Activated naive CD4-positive, alpha-beta T cell treated with anti-CD3 and anti-CD28 coated beads, Interleukin-2, amount 50 U/mL, for 72 hours (primary cell): ENCODE results near the gene AFF3. TPM values are rescaled to one million over a fixed set of nuclear protein-coding genes. Genes with fewer than 3 reads are reported as not detected.
"Not testable (repeated sequence)": the region's sequence is repeated elsewhere in the genome, so short reads cannot be mapped to it uniquely, and the experiment has no call there.

Experiments used
- ATAC-seq, 2 donors: fragments of 150-1000 bp; cut with Tn5 transposase; 2 replicates each; pipeline ENCODE4 v1.10.0; 2021; ENCODE audit warnings: mild to moderate bottlenecking in 2 of 2, moderate library complexity in 2 of 2
- DNase-seq, 2 donors: peaks; one replicate each; pipeline ENCODE4 v3.0.0; 2021 to 2022; ENCODE audit warnings: low spot score in 2 of 2
- H3K27ac Mint-ChIP-seq, 2 donors: one replicate each; pipeline ENCODE4 v1.8.0; 2022; ENCODE audit warnings: mild to moderate bottlenecking in 2 of 2, mixed read lengths in 2 of 2
- H3K36me3 Mint-ChIP-seq, 2 donors: one replicate each; pipeline ENCODE4 v1.8.0; 2022; ENCODE audit warnings: mixed read lengths in 2 of 2
- H3K9me3 Mint-ChIP-seq, 2 donors: one replicate each; pipeline ENCODE4 v1.8.0; 2022; ENCODE audit warnings: mixed read lengths in 2 of 2
- total RNA-seq, 2 donors: library from RNA; stranded (reverse); gene quantifications; one replicate each; pipeline ENCODE4 v1.2.3, GENCODE V29; 2022

Gene AFF3
- total RNA-seq, 2 donors from 2014 or later, result 1.5 to 5.2 TPM

GRCh38 chr2:100161945-100162620 lies 19.7 kb upstream of the AFF3 start:
- ATAC-seq, result no peak
- no peak for DNase-seq
- Mint-ChIP-seq H3K9me3 (peaks cover 4 to 10% of the 10 kb centered on the region in 2 donors), H3K36me3 (peaks cover 0 to 7% of the 10 kb centered on the region in 2 donors), H3K27ac (no peak overlapping the region)

GRCh38 chr2:100160396-100160795 lies 18.0 kb upstream of the AFF3 start:
- Mint-ChIP-seq H3K27ac (no peak overlapping the region), H3K36me3 (peaks cover 6 to 7% of the 10 kb centered on the region in 2 donors), H3K9me3 (peaks cover 8 to 14% of the 10 kb centered on the region in 2 donors)
- DNase-seq (no peak), ATAC-seq (no peak)

GRCh38 chr2:100151832-100152231 lies 9.4 kb upstream of the AFF3 start:
- peaks cover 13 to 17% of the 10 kb centered on the region in 2 donors for H3K36me3 Mint-ChIP-seq
- not testable (repeated sequence) for ATAC-seq, DNase-seq, H3K27ac Mint-ChIP-seq
- H3K9me3 Mint-ChIP-seq, result peaks cover 10 to 13% of the 10 kb centered on the region in 2 donors

GRCh38 chr2:100151310-100151709 lies 8.9 kb upstream of the AFF3 start:
- ATAC-seq (peak; percentile 20 to 79), DNase-seq (no peak)
- H3K9me3 Mint-ChIP-seq, result peaks cover 8 to 12% of the 10 kb centered on the region in 2 donors
- H3K27ac Mint-ChIP-seq, result no peak overlapping the region
- H3K36me3 Mint-ChIP-seq, result peaks cover 13 to 14% of the 10 kb centered on the region in 2 donors

GRCh38 chr2:100148883-100149282 lies 6.5 kb upstream of the AFF3 start:
- H3K27ac Mint-ChIP-seq, result no peak overlapping the region
- H3K9me3 Mint-ChIP-seq, result peaks cover 7% of the 10 kb centered on the region in 2 donors
- DNase-seq, result no peak
- no peak for ATAC-seq
- H3K36me3 Mint-ChIP-seq, result peaks cover 8 to 16% of the 10 kb centered on the region in 2 donors

GRCh38 chr2:100146657-100146960 lies 4.2 kb upstream of the AFF3 start:
- Mint-ChIP-seq H3K27ac (no peak overlapping the region), H3K36me3 (peaks cover 14 to 20% of the 10 kb centered on the region in 2 donors), H3K9me3 (peaks cover 12% of the 10 kb centered on the region in 2 donors)
- ATAC-seq, result no peak
- DNase-seq, result no peak

GRCh38 chr2:100145893-100146656 lies 3.7 kb upstream of the AFF3 start:
- H3K27ac Mint-ChIP-seq, result no peak overlapping the region
- DNase-seq (no peak), ATAC-seq (no peak)
- peaks cover 14 to 20% of the 10 kb centered on the region in 2 donors for H3K36me3 Mint-ChIP-seq
- peaks cover 12% of the 10 kb centered on the region in 2 donors for H3K9me3 Mint-ChIP-seq

GRCh38 chr2:100143286-100143685 lies 896 bp upstream of the AFF3 start:
- ATAC-seq (no peak), DNase-seq (no peak)
- H3K36me3 Mint-ChIP-seq, result peaks cover 14 to 20% of the 10 kb centered on the region in 2 donors
- peaks cover 12% of the 10 kb centered on the region in 2 donors for H3K9me3 Mint-ChIP-seq
- H3K27ac Mint-ChIP-seq, result peak overlapping the region; percentile 76 to 86

GRCh38 chr2:100141906-100142305 lies 484 bp downstream of the AFF3 start:
- ATAC-seq (peak; percentile 16 to 28), DNase-seq (no peak)
- Mint-ChIP-seq H3K36me3 (peaks cover 14 to 20% of the 10 kb centered on the region in 2 donors), H3K27ac (peak overlapping the region; percentile 86 to 95), H3K9me3 (peaks cover 12% of the 10 kb centered on the region in 2 donors)

- Mint-ChIP-seq H3K36me3 (peaks cover 14 to 20% of the 10 kb centered on the region in 2 donors), H3K9me3 (peaks cover 12% of the 10 kb centered on the region in 2 donors), H3K27ac (no peak overlapping the region)
- DNase-seq (no peak), ATAC-seq (no peak)
Observed at GRCh38 chr2:100140582-100140981, 1.8 kb downstream of the AFF3 start.

- peak in 1 of 2 donors; percentile 13 for ATAC-seq
- Mint-ChIP-seq H3K27ac (no peak overlapping the region), H3K9me3 (peaks cover under 1% of the 10 kb centered on the region in 2 donors), H3K36me3 (peaks cover 2 to 4% of the 10 kb centered on the region in 2 donors)
- DNase-seq, result no peak
Observed at GRCh38 chr2:100137866-100138570, 4.4 kb downstream of the AFF3 start.

GRCh38 chr2:100137318-100137717 lies 5.1 kb downstream of the AFF3 start:
- DNase-seq (no peak), ATAC-seq (no peak)
- Mint-ChIP-seq H3K9me3 (no peaks in the 10 kb centered on the region), H3K36me3 (peaks cover 0 to 3% of the 10 kb centered on the region in 2 donors), H3K27ac (no peak overlapping the region)

GRCh38 chr2:100136310-100136709 lies 6.1 kb downstream of the AFF3 start:
- DNase-seq, result no peak
- no peaks in the 10 kb centered on the region for H3K9me3 Mint-ChIP-seq
- H3K27ac Mint-ChIP-seq, result no peak overlapping the region
- no peaks in the 10 kb centered on the region for H3K36me3 Mint-ChIP-seq
- ATAC-seq, result peak; percentile 81 to 82

- H3K9me3 Mint-ChIP-seq, result no peaks in the 10 kb centered on the region
- ATAC-seq, result no peak
Observed at GRCh38 chr2:100135415-100135814, 7.0 kb downstream of the AFF3 start.

GRCh38 chr2:100130595-100131391 lies 11.6 kb downstream of the AFF3 start:
- ATAC-seq (peak; percentile 65 to 93), DNase-seq (no peak)
- H3K27ac Mint-ChIP-seq, result peak overlapping the region in 1 of 2 donors; percentile 37
- H3K36me3 Mint-ChIP-seq, result peaks cover 4 to 5% of the 10 kb centered on the region in 2 donors
- H3K9me3 Mint-ChIP-seq, result peaks cover 0 to under 1% of the 10 kb centered on the region in 2 donors

More at GRCh38 chr2:100135415-100135814, 7.0 kb downstream of the AFF3 start:
- Mint-ChIP-seq H3K27ac (no peak overlapping the region), H3K36me3 (no peaks in the 10 kb centered on the region)
- DNase-seq, result no peak

- Mint-ChIP-seq H3K9me3 (peaks cover 12 to 23% of the 10 kb centered on the region in 2 donors), H3K36me3 (peaks cover 16 to 28% of the 10 kb centered on the region in 2 donors), H3K27ac (no peak overlapping the region)
- DNase-seq, result no peak
- no peak for ATAC-seq
Observed at GRCh38 chr2:100126897-100127401, 15.4 kb downstream of the AFF3 start.
